Measurements from ENCODE around the gene MAML2.

MAML2 gene

GRCh38 chr11:96256215-96257011, 86.6 kb downstream of the MAML2 start:
- Histone ChIP-seq H3K27ac (no peak overlapping the region), H3K4me3 (no peak overlapping the region)
- DNase-seq (ENCODE audit: low spot score) = no peak
- no peak for TF ChIP-seq CTCF (IDR thresholded peaks at IDR 0.05)

DNA sequence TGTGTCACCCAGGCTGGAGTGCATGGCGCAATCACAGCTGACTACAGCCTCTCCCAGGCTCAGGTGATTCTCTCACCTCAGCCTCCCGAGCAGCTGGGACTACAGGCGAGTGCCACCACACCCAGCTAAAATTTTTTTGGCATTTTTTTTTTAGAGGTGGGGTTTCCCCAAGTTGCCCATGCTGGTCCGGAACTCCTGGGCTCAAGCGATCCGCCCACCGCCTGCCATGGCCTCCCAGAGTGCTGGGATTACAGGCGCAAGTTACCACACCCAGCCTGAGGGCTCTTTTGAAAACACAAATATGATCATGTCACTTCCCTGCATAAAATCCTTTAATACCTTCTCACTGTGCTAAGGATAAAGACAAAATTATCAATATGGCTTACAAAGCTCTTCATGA, 88.1 kb downstream of the MAML2 start:
- DNase-seq (ENCODE audit: low spot score) = no peak
- no peak for TF ChIP-seq CTCF (IDR thresholded peaks at IDR 0.05)
- Histone ChIP-seq H3K4me3 (no peak overlapping the region), H3K27ac (no peak overlapping the region)

DNA sequence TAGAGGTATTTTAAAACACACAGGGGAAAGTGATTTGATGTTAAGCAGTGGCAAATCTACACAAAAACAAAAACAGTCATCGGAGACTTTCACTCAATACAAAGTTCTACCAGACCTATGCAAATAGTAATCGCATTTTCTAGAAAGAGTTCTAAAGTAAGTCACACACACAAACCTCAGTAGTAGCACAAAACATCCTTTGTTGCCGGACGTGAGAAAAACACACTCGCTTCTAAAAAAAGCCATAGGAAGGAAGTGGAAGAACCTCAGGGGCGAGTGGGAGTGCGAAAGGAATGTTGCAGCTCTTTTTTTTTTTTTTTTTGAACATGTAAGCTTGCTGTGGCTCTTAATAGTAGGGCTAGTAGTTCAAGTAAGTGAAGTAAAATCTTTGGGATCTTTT, 88.9 kb downstream of the MAML2 start:
- DNase-seq (ENCODE audit: low spot score) = no peak
- Histone ChIP-seq H3K4me3 (no peak overlapping the region), H3K27ac (peak overlapping the region in 1 of 2 donors; percentile 14)
- no peak for TF ChIP-seq CTCF (IDR thresholded peaks at IDR 0.05)

GRCh38 chr11:96246718-96247552, 96.1 kb downstream of the MAML2 start:
- DNase-seq (ENCODE audit: low spot score) = no peak
- no peak for TF ChIP-seq CTCF (IDR thresholded peaks at IDR 0.05)
- Histone ChIP-seq H3K27ac (peak overlapping the region in 1 of 2 donors; percentile 66), H3K4me3 (no peak overlapping the region)

- peak; percentile 98 for DNase-seq (ENCODE audit: low spot score)
- no peak for TF ChIP-seq CTCF (IDR thresholded peaks at IDR 0.05)
- Histone ChIP-seq H3K4me3 (peak overlapping the region; percentile 59), H3K27ac (peak overlapping the region; percentile 84)
Measured at GRCh38 chr11:96242971-96243647, 99.9 kb downstream of the MAML2 start.

- DNase-seq (ENCODE audit: low spot score) = no peak
- Histone ChIP-seq H3K4me3 (peak overlapping the region; percentile 59), H3K27ac (peak overlapping the region; percentile 84)
- no peak for TF ChIP-seq CTCF (IDR thresholded peaks at IDR 0.05)
Measured at GRCh38 chr11:96242191-96242847, 100.7 kb downstream of the MAML2 start.

Measured in coronary artery (tissue), 2 donors.